H1 (cell line): ENCODE measurements around the gene CRTC1. TPM values are rescaled to one million over a fixed set of nuclear protein-coding genes. Genes with fewer than 3 reads are reported as not detected.

ENCODE experiments used
- CHD7 ChIP-seq: fragments of 300-600 bp; sonication (generic); IDR thresholded peaks from 2 replicates; pipeline ENCODE4 v1.7.1; 2012; ENCODE audit warnings: low read length, moderate library complexity, mild to moderate bottlenecking, inconsistent platforms; ENCODE audit not compliant: insufficient replicate concordance
- KDM5A ChIP-seq: fragments of 200-600 bp; IDR thresholded peaks from 2 replicates; pipeline ENCODE4 v1.7.1; 2012; ENCODE audit warnings: mild to moderate bottlenecking, low read length, inconsistent platforms, mixed read lengths
- POU5F1 ChIP-seq: IDR thresholded peaks from 2 replicates; pipeline ENCODE4 v1.6.1; 2011; ENCODE audit warnings: low read depth, mild to moderate bottlenecking, low read length, moderate library complexity
- RAD21 ChIP-seq, 2 experiments: IDR thresholded peaks in 1 of 2; conservative IDR thresholded peaks in 1 of 2; 2 replicates each; pipeline ENCODE4 v1.6.1; 2011; ENCODE audit warnings: low read depth in 2 of 2, low read length in 2 of 2, improper control_type of control experiment in 1 of 2, inconsistent platforms in 1 of 2, mild to moderate bottlenecking in 1 of 2, moderate library complexity in 1 of 2
- SAP30 ChIP-seq: fragments of 300-600 bp; sonication (generic); IDR thresholded peaks from 2 replicates; pipeline ENCODE4 v1.7.1; 2012; ENCODE audit warnings: low read length, moderate library complexity, mild to moderate bottlenecking, inconsistent platforms; ENCODE audit not compliant: insufficient read depth, insufficient replicate concordance
- polyA plus RNA-seq, 7 experiments: library from polyadenylated mRNA; depleted of rRNA in 3 of 7; stranded (reverse) in 5 of 7; unstranded in 2 of 7; fragments of >200 nt in 5 of 7; fragments of 200-250 nt in 2 of 7; gene quantifications; 1 replicate in 5 of 7; 2 replicates in 1 of 7; 4 replicates in 1 of 7; pipeline versions ENCODE4 v1.2.1 to v1.2.3, GENCODE V29; 2011 to 2013; ENCODE audit warnings: missing spikeins in 2 of 7, mixed read lengths in 2 of 7
- total RNA-seq: library from RNA; stranded (reverse); fragmentation: NEBNext Ultra II Directional; extraction: Animal tissue kit (Norgen Biotek cat#: 25700); gene quantifications from 2 replicates; pipeline ENCODE4 v1.2.1, GENCODE V29; 2021

CRTC1 gene
- total and polyA plus RNA-seq, 2 of the 8 experiments (the other 6 are each of a cell fraction or from before 2014, with no cell fraction given) = 2.9 to 8.5 TPM

- no peak for TF ChIP-seq CHD7
- TF ChIP-seq SAP30 = no peak
- TF ChIP-seq POU5F1 = no peak
- TF ChIP-seq KDM5A = no peak
- TF ChIP-seq RAD21 (IDR thresholded peaks at IDR 0.05 in 1 of 2, conservative IDR thresholded peaks at IDR 0.05 in 1 of 2; ENCODE audit: low read depth in 2 of 2, low read length in 2 of 2) = no peak
Measured at GRCh38 chr19:18800079-18800478, 116.6 kb downstream of the CRTC1 start (continued).
